ENCODE measurements around the gene ZDHHC3.

DNA sequence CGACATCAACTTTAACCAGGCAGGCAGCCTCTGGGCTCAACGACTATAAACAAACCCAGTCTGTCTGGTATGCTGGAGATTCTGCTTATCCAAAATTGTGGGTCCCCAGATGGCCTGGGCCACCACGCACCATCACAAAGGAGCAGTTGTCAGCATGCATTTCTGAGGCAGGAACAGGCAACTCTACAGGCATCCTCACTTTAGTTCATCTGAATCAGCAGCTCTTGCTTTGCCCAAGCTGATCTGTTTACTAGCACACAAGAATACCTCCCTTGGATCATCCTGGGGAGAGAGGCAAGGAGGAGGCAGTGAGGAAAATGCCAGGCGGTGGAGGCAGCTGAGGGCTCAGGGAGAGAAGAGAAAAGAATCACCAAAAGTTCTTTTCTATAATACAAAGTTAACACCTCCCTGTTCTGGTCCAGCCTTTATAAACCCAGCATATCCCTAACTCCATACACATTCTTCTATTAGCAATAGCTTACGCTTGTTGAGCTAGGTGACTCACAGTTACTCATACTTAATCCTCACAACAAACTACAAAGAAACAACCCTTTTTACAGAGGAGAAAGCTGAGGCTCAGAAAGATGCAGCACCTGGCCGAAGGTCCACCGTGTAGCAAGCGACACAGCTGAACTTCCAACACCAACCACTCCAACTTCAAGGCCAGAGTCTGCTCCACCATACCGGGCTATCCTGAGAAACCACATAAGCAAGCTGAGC lies 33.6 kb downstream of the ZDHHC3 start:
- TF ChIP-seq FOXK2 (IDR thresholded peaks at IDR 0.05) (no peak), SUZ12 (IDR thresholded peaks at IDR 0.05) (no peak), SP1 (IDR thresholded peaks at IDR 0.05) (no peak), FOXM1 (IDR thresholded peaks at IDR 0.05; ENCODE audit: borderline replicate concordance) (no peak), ELF4 (IDR thresholded peaks at IDR 0.05) (no peak), L3MBTL2 (conservative IDR thresholded peaks at IDR 0.05) (no peak), CTBP1 (IDR thresholded peaks at IDR 0.05; ENCODE audit: borderline replicate concordance) (no peak)
